Endometrial microvascular endothelial cells (primary cell): ENCODE results near the gene PALMD. TPM values are rescaled to one million over a fixed set of nuclear protein-coding genes. Genes with fewer than 3 reads are reported as not detected.

Source experiments
- in situ Hi-C: cut with HindIII; loops from 2 replicates; pipeline ENCODE4 v1.10.0; 2017; ENCODE audit warnings: low sequenced_read_pairs, low pct_unique_long_range_greater_than_20kb; ENCODE audit errors: inconsistent ontology term
- total RNA-seq: library from RNA; depleted of rRNA; stranded (reverse); fragments of >200 nt; gene quantifications from one replicate; pipeline ENCODE4 v1.2.3, GENCODE V29; 2015; ENCODE audit errors: inconsistent ontology term

The PALMD gene
- total RNA-seq, result 36.1 TPM

GRCh38 chr1:99645699-99646531, at the start of gene PALMD:
Gene PALMD, plus strand, starts transcription at chr1:99646113. Its CDS starts 205 bp downstream, at chr1:99646318.
- in situ Hi-C loops, result no loop called here

- in situ Hi-C loops, result no loop called here
These were observed 47.0 kb upstream of the PALMD start for GRCh38 chr1:99598738-99599411.

GRCh38 chr1:99599678-99600175, 46.2 kb upstream of the PALMD start:
- in situ Hi-C loops, result no loop called here

- in situ Hi-C loops, result no loop called here
These were observed 45.1 kb upstream of the PALMD start for GRCh38 chr1:99600782-99601181.

GRCh38 chr1:99601208-99601607, 44.7 kb upstream of the PALMD start:
- in situ Hi-C loops, result no loop called here

GRCh38 chr1:99601709-99602403, 44.1 kb upstream of the PALMD start:
- in situ Hi-C loops, result no loop called here

- in situ Hi-C loops, result no loop called here
These were observed 43.4 kb upstream of the PALMD start for GRCh38 chr1:99602404-99602969.

- in situ Hi-C loops, result no loop called here
These were observed 42.0 kb upstream of the PALMD start for GRCh38 chr1:99603699-99604560.

- in situ Hi-C loops, result no loop called here
These were observed 39.6 kb upstream of the PALMD start for GRCh38 chr1:99606306-99606705.

GRCh38 chr1:99607590-99607989, 38.3 kb upstream of the PALMD start:
- in situ Hi-C loops, result no loop called here

- in situ Hi-C loops, result no loop called here
These were observed 37.9 kb upstream of the PALMD start for GRCh38 chr1:99608058-99608457.

- in situ Hi-C loops, result no loop called here
These were observed 32.2 kb upstream of the PALMD start for GRCh38 chr1:99613716-99614115.

- in situ Hi-C loops, result no loop called here
These were observed 31.2 kb upstream of the PALMD start for GRCh38 chr1:99614728-99615127.

GRCh38 chr1:99619583-99619982, 26.3 kb upstream of the PALMD start:
- in situ Hi-C loops, result no loop called here

- in situ Hi-C loops, result no loop called here
These were observed 24.5 kb upstream of the PALMD start for GRCh38 chr1:99621340-99621901.

- in situ Hi-C loops, result no loop called here
These were observed 23.1 kb upstream of the PALMD start for GRCh38 chr1:99622702-99623347.

- in situ Hi-C loops, result no loop called here
These were observed 22.4 kb upstream of the PALMD start for GRCh38 chr1:99623554-99623953.

GRCh38 chr1:99627615-99628014, 18.3 kb upstream of the PALMD start:
- in situ Hi-C loops, result no loop called here
